Ishikawa (cell line): ENCODE results near the gene TTC3.
A peak's percentile ranks its signal among the peaks of the same experiment; 100 is the strongest.

Experiments used
- CEBPB ChIP-seq: IDR thresholded peaks from 2 replicates; pipeline ENCODE4 v1.6.1; 2012
- CREB1 ChIP-seq: IDR thresholded peaks from 2 replicates; pipeline ENCODE4 v1.6.1; 2012; ENCODE audit warnings: low read depth
- EGR1 ChIP-seq: IDR thresholded peaks from 2 replicates; pipeline ENCODE4 v1.6.1; 2012
- EP300 ChIP-seq: IDR thresholded peaks from 2 replicates; pipeline ENCODE4 v1.6.1; 2012; ENCODE audit warnings: borderline replicate concordance
- FOXM1 ChIP-seq: IDR thresholded peaks from 2 replicates; pipeline ENCODE4 v1.6.1; 2012; ENCODE audit warnings: low read depth, borderline replicate concordance
- NFIC ChIP-seq: IDR thresholded peaks from 2 replicates; pipeline ENCODE4 v1.6.1; 2012
- RAD21 ChIP-seq: IDR thresholded peaks from 2 replicates; pipeline ENCODE4 v1.6.1; 2012; ENCODE audit warnings: low read depth
- TAF1 ChIP-seq: IDR thresholded peaks from 2 replicates; pipeline ENCODE4 v1.6.1; 2012; ENCODE audit warnings: low read depth, mild to moderate bottlenecking
- TCF12 ChIP-seq: IDR thresholded peaks from 2 replicates; pipeline ENCODE4 v1.6.1; 2012; ENCODE audit warnings: low read depth
- TEAD4 ChIP-seq: IDR thresholded peaks from 2 replicates; pipeline ENCODE4 v1.6.1; 2012
- YY1 ChIP-seq: IDR thresholded peaks from 2 replicates; pipeline ENCODE4 v1.6.1; 2012; ENCODE audit warnings: low read depth
- ZBTB7A ChIP-seq: IDR thresholded peaks from 2 replicates; pipeline ENCODE4 v1.6.1; 2012; ENCODE audit warnings: low read depth
- TF ChIP-seq, protein P1 (sequence below): IDR thresholded peaks from 2 replicates; pipeline ENCODE4 v1.6.1; 2012
- TF ChIP-seq, protein P2 (sequence below): IDR thresholded peaks from 2 replicates; pipeline ENCODE4 v1.6.1; 2012; ENCODE audit warnings: low read depth, mild to moderate bottlenecking
- TF ChIP-seq, protein P3 (sequence below): IDR thresholded peaks from 2 replicates; pipeline ENCODE4 v1.6.1; 2012

Gene TTC3

DNA sequence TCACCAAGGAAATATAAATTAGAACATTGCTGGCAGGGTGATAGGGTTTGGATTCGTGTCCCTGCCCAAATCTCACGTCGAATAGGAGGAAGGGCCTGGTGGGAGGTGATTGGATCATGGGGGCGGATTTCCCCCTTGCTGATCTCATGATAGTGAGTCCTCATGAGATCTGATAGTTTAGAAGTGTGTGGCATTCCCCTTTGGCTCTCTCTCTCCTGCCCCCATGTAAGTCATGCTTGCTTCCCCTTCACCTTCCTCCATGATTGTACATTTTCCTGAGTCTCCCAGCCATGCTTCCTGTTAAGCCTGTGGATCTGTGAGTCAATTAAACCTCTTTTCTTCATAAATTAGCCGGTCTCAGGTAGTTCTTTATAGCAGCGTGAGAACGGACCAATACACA is 133.4 kb downstream of the TTC3 start:
- no peak for TF ChIP-seq CEBPB
- no peak for TF ChIP-seq EGR1
- TF ChIP-seq YY1, result no peak
- TF ChIP-seq EP300, result no peak

DNA sequence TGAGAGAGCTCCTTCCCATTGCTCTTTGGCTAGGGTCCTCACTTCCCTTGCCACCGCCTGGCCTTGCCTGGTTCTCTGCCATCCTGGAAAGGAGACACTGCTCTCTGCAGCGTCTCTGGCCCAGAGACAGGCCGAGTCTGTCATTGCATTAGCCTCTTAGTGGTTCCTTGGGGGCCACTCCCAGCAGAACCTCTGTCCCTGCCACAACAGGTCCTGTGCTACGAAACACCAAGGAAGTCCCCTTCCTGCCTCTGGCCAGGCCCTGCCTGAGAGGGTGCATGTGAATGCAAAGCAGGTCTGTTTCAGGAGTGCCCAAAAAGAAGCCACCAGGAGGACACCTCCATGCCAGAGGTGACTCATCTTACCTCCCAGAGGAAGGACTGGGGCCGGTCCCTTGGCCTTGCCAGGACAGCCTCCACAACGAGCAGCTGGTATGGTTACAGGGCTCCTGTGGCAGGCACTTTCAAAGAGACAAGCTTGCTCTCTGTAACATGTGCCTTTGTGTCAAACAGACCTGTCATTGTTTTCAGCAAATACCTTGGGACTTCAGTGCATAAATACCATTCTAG is 134.5 kb downstream of the TTC3 start:
- TF ChIP-seq NFIC (peak; percentile 29; the same call in 1 of the 2 replicates), ZBTB7A (no peak), TCF12 (peak; percentile 58; the same call in 1 of the 2 replicates), TEAD4 (peak; percentile 36; the same call in 1 of the 2 replicates), YY1 (peak; percentile 24)
- TF ChIP-seq, protein P1, sequence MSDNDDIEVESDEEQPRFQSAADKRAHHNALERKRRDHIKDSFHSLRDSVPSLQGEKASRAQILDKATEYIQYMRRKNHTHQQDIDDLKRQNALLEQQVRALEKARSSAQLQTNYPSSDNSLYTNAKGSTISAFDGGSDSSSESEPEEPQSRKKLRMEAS, result peak; percentile 50; the same call in 1 of the 2 replicates

DNA sequence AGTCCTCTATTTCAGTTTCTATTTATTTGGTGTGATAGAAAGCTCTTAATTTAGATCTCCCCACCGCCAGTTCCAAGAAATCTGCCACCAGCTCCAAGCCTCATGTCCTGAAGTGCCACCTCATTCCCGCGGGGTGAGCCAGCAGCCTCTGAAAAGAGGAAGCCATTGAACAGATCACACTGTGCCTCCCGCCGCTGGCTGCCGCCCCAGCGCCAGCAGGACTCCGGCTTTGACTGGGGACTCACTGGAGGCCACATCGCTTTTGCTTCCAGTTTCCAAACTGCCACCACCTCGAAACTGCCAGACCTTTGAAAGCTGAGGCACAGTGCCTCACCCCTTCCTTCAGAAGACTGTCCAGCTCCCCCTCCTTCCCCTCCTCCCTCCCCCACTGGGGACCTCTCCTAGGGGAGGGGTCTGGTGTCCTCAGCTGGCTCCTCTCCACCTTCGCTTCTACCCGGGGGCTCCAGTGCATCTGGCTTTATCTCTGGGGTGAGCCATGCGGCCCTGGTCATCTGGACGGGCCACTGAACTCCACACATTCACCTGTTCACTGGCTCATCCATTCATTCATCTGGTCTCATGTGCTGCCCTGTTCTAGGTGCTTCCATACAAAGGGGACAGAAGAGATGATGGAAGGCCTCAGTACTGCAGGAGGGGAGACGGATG is 135.1 kb downstream of the TTC3 start:
- TF ChIP-seq RAD21, result no peak
- TF ChIP-seq YY1, result no peak
- TF ChIP-seq EGR1, result no peak

DNA sequence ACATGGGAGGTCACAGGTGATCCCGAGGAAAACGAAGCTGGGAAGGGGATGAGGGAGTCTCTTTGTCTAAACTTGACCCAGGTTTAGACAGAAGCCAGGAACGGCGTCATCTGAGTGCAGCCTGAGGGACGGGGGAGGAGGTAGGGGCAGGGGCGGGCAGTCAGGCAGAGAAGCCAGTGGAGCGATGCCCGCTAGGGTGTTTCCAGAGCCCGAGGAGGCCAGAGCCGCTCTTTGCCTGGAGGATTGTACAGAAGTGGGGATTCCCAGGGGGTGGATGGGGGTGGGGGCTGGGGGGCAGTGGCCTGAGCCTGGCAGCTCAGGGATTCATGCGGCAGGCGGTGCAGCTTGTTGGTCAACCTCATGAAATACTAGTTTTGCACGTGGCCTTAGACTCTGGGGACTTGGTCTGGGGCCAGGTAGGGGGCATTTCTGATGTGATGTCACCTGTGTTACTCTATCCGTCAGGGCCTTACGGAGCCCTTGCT is 135.7 kb downstream of the TTC3 start:
- TF ChIP-seq CEBPB (no peak), EP300 (0 out of 2 replicates have a peak, but pooled peaks have one; percentile 7), TAF1 (no peak)

DNA sequence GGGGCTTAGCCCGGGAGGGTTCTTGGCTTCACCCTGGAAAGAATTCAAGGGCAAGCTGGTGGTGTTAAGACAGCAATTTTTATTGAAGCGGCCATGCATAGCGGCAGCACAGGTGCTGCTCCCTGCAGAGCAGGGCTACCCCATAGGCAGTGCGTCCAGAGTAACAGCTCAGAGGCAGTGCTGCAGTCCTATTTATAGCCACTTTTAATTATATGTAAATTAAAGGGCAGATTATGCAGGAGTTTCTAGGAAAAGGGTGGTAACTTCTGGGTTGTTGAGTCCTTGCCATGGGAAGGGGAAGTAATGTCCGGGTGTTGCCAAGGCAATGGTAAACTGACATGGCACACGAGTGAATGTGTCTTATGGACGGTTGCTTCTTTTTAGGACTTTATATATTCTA is 137.1 kb downstream of the TTC3 start:
- no peak for TF ChIP-seq EP300
- TF ChIP-seq NFIC, result peak; percentile 31; the same call in 1 of the 2 replicates
- TF ChIP-seq FOXM1, result no peak
- TF ChIP-seq CEBPB, result no peak
- TF ChIP-seq, protein P2, sequence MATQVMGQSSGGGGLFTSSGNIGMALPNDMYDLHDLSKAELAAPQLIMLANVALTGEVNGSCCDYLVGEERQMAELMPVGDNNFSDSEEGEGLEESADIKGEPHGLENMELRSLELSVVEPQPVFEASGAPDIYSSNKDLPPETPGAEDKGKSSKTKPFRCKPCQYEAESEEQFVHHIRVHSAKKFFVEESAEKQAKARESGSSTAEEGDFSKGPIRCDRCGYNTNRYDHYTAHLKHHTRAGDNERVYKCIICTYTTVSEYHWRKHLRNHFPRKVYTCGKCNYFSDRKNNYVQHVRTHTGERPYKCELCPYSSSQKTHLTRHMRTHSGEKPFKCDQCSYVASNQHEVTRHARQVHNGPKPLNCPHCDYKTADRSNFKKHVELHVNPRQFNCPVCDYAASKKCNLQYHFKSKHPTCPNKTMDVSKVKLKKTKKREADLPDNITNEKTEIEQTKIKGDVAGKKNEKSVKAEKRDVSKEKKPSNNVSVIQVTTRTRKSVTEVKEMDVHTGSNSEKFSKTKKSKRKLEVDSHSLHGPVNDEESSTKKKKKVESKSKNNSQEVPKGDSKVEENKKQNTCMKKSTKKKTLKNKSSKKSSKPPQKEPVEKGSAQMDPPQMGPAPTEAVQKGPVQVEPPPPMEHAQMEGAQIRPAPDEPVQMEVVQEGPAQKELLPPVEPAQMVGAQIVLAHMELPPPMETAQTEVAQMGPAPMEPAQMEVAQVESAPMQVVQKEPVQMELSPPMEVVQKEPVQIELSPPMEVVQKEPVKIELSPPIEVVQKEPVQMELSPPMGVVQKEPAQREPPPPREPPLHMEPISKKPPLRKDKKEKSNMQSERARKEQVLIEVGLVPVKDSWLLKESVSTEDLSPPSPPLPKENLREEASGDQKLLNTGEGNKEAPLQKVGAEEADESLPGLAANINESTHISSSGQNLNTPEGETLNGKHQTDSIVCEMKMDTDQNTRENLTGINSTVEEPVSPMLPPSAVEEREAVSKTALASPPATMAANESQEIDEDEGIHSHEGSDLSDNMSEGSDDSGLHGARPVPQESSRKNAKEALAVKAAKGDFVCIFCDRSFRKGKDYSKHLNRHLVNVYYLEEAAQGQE, result no peak
- TF ChIP-seq ZBTB7A, result no peak
- peak; percentile 38 for TF ChIP-seq TEAD4
- TF ChIP-seq RAD21, result no peak
- peak; percentile 71 for TF ChIP-seq TCF12

DNA sequence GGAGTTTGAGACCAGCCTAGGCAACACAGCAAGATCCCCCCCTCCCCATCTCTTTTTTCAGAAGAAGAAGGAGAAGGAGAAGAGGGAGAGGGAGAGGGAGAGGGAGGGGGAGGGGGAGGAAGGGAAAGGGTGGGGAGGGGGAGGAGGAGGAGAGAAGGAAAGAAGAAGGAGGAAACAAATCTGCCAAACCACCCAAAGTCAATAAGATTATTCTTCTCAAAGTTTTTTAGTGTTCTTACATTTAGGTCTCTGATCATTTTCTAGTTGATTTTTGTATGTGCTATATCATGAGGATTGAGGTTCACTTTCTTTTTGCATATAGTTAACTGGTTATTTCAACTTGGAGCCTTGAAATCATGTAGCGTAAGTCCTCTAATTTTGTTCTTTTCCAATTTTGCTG is 137.7 kb downstream of the TTC3 start:
- TF ChIP-seq TAF1 (no peak), CEBPB (no peak), EP300 (no peak), NFIC (no peak), ZBTB7A (no peak), YY1 (no peak), TCF12 (no peak), EGR1 (no peak), FOXM1 (no peak), CREB1 (no peak)
- TF ChIP-seq, protein P2, result no peak
- TF ChIP-seq, protein P3, sequence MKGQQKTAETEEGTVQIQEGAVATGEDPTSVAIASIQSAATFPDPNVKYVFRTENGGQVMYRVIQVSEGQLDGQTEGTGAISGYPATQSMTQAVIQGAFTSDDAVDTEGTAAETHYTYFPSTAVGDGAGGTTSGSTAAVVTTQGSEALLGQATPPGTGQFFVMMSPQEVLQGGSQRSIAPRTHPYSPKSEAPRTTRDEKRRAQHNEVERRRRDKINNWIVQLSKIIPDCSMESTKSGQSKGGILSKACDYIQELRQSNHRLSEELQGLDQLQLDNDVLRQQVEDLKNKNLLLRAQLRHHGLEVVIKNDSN, result no peak

DNA sequence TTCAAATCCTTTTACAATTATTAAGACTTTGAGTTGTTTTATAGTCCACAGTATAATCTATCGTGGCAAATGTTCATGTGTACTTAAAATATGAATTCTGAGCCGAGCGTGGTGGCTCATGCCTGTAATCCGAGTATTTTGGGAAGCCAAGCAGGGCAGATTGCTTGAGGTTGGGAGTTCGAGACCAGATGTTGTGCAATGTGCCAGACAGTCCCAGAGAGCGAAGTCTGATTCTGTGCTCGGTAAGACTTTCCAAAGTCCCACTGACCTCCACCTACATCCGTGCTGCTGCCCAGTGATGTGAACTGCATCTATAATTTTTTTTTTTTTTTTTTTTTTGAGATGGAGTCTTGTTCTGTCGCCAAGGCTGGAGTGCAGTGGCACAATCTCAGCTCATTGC is 141.9 kb downstream of the TTC3 start:
- no peak for TF ChIP-seq CREB1
- no peak for TF ChIP-seq ZBTB7A
- TF ChIP-seq TEAD4, result no peak
- no peak for TF ChIP-seq RAD21
- TF ChIP-seq, protein P1, result no peak
- no peak for TF ChIP-seq CEBPB
- TF ChIP-seq YY1, result no peak
- no peak for TF ChIP-seq TAF1
- TF ChIP-seq, protein P3, result no peak
- TF ChIP-seq EGR1, result no peak
- TF ChIP-seq, protein P2, result no peak
- no peak for TF ChIP-seq EP300
- no peak for TF ChIP-seq TCF12
- no peak for TF ChIP-seq NFIC
- no peak for TF ChIP-seq FOXM1
